ENCODE measurements around the gene EPHA8.

EPHA8 gene

DNA sequence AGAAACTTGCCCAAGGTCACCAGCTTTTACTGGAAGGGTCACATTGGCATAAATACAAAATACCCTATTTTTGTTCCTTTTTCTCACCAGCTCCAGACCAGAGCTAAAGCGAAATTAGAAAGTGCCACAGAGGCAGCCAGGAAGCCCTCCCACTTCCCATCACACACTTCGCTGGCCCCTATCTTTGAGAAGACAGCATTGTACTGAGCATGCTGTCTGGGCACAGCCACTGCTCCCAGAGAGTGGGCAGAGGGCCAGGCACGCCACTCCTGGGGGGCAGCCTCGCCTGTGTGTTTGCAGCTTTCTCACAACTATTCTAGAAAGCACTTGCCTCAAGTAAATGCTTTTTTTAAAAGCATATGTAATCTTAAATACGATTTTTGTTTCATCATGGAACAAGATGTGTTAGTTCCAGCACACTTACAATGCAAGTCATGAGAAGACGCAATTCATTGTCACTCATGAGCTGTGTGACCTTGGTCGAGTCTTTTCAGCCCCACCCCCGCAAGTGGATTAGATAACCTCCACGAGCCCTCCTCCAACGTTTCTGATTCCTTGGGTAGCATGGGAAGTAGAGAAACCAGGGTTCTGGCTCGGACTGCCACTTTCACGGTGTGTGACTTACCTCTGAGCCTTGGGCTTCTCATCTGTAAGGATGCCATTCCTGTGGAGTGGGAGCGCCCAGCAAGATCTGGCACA, 25.7 kb upstream of the EPHA8 start:
- no peak for DNase-seq

DNA sequence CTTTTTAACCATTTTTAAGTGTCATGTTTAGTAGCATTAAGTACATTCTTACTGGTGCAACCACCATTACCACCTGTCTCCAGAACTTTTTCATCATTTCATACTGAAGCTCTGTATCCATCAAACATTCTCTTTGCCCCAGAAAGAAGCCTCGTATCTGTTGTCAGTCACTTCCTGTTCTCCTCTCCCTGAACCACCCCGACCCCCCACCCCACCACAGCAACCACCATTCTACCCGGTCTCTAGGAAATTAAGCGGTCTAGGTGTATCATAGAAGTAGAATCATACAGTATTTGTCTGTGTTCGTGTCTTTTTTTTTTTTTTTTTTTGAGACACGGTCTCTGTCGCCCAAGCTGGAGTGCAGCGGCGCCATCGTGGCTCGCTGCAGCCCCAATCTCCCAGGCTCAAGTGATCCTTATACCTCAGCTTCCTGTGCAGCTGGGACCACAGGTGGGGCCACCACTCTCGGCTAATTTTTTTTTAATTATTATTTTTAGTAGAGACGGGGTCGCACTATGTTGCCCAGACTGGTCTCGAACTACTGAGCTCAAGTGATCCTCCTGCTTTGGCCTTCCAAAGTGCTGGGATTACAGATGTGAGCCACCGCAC, 23.7 kb upstream of the EPHA8 start:
- no peak for DNase-seq

DNA sequence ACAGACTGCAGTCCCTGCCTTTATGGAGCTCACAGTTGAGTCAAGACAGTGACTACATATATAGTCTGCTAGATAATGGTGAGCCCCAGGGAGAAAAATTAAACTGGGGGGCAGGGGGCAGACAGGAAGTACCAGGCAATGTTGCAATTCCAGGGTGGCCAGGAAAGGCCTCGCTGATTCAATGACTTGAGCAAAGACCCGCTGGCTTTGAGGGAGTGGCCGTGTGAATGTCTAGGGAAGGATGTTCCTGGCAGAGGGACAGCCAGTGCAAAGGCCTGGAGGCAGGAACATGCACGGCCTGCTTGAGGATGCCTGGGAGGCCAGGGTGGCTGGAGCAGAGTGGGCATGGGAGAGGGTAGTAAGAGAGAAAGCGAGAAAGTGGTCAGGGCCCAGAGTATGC, 23.0 kb upstream of the EPHA8 start:
- no peak for DNase-seq

- DNase-seq: no peak
Measured at GRCh38 chr1:22542886-22543285, 20.4 kb upstream of the EPHA8 start.

- no peak for DNase-seq
Measured at GRCh38 chr1:22543679-22544078, 19.6 kb upstream of the EPHA8 start.

DNA sequence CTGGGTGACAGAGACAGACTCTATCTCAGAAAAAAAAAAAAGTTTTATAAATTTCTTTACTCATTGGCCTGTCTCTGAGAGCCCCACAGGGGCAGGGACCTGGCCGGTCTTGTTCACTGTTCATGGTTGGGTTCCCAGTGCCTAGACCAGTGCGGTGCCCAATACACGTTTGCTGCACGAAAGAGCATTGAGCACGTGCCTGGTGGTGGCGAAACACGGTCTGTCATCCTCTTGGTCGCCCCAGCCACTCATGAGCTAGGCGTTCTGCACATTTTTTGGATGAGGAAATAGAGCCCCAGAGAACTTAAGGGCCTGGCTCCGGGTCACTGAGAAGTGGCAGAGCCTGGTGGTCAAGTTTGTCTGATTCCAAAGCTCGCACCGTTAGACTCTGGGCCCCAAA, 18.7 kb upstream of the EPHA8 start:
- no peak for DNase-seq

DNA sequence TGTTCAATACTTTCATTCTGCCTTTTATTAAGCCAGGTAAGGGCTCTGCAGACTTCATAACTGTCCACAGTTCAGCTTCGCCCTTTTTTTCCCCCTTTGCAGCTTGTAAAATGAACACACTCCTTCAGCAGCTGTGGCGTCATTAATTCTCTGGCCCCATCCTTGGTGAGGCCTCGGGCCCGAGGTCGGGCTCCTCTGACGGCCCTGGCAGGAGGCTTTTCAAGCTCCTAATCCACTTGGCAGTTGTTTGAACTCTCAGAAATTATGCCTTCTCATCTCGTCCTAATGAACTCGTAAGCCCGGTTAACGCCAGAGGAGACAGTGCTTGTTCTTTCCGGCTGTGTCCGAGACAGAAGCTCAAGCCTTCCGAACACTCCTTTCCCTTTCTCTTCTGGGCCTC, 18.1 kb upstream of the EPHA8 start:
- DNase-seq: no peak

DNA sequence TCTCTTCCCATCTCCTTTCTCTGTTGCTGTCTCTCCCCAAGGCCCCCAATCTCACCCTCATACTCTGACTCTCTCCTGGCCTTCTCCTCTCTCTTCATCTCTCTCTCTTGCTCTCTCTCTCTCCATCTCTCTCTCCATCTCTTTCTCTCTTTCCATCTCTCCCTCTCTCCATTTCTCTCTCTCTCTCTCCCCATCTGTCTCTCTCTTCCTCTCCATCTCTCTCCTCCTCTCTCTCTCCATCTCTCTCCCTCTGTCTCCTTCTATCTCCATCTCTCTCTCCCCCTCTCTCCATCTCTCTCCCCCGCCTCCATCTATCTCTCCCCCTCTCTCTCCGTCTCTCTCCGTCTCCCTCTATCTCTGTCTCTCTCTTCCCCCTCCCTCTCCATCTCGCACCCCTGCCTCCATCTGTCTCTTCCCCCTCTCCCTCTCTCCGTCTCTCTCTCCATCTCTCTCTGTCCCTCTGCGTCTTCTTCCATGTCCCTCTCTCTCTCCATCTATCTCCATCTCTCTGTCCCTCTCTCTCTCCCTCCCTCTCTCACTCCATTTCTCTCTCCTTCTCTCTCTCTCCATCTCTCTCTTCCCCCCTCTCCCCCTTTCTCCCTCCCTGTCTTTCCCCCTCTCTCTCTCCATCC, 16.0 kb upstream of the EPHA8 start:
- DNase-seq: no peak

GRCh38 chr1:22547818-22548462, 15.3 kb upstream of the EPHA8 start:
- DNase-seq: no peak

GRCh38 chr1:22550021-22550420, 13.3 kb upstream of the EPHA8 start:
- DNase-seq: no peak

- no peak for DNase-seq
Measured at GRCh38 chr1:22551591-22551990, 11.7 kb upstream of the EPHA8 start.

DNA sequence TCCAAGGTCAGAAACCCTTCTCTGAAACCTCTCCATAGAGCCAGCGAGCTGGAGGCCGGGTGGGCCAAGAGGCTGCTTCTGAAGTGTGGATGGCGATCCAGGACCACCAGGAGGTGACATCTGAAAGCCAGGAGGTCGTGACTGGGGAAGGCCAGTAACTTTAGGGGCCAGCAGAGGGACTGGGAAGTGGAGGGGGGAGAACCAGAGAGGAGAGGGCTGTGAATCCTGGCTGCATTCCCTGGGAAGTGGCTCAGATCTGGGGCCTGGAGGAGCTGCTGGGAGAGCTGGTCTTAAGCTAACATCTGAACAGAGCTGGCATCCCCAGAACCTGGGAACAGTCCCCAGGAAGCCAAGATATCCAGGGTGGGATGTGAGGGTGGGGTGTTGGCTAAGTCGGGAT, 11.3 kb upstream of the EPHA8 start:
- DNase-seq: no peak

GRCh38 chr1:22553104-22553880, 10.0 kb upstream of the EPHA8 start:
- DNase-seq: no peak

- DNase-seq: no peak
Measured at GRCh38 chr1:22553991-22554522, 9.2 kb upstream of the EPHA8 start.

- no peak for DNase-seq
Measured at GRCh38 chr1:22555371-22555656, 8.0 kb upstream of the EPHA8 start.

DNA sequence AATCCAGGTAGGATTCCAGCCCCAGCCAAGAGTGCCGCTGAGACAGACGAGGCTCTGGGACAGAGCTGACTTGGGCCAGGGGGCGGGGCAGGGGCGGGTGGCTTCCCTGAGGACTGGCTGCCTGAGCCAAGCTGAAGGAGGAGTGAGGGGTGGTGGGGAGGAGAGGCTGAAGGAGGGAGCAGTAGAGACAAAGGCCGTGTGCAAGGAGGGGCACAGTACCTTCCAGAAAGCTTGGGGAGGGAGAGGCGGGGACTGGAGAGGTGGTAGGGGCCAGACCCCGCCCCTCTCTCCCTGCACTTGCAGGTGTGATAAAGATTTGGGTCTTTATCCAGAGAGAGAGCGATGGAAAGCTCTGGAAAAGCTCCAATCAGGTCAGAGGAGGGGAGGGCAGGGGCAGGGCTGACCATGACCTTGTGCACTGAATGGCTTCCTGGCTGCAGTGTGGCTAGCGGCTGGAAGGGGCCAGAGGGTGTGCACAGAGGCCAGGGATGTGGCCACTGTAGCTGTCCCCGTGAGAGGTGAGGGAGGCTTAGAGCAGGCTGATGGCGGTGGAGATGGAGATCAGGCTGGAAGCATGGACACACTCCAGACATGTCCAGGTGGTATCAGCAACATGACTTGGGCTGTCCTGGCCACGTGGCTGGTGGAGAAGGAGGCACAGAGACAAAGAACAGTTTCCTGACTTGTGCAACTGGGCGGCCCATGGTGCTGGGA, 6.7 kb upstream of the EPHA8 start:
- DNase-seq: no peak

DNA sequence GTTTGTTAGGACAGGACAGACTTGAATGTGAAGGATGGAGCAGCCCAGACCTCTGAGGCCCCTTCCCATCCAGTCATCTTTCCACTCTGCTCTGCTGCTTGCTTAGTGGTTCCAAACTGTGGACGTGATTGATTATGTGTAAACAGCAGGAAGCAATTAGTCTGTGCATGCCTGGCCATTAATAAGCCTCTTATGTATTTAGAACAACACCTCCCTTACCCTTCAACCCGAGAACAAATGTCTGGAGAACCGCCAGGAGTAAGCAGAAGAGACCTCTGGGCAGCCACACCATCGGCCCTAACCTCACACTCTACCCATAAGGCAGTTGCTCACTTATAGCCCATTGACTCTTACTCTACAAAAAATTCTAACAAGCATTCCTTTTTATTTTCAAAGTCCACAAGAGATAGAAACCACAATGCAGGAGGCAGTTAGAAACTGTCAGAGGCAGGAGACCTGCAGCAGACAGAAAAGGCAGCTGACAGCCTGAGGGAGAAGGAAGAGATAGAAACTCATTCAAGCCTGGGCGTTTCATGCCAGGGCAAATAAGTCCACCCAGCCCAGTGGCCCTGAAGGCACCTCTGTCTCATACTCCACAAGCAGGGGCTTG, 5.8 kb upstream of the EPHA8 start:
- no peak for DNase-seq

GRCh38 chr1:22563671-22564602, 648 bp downstream of the EPHA8 start:
- DNase-seq: no peak

DNA sequence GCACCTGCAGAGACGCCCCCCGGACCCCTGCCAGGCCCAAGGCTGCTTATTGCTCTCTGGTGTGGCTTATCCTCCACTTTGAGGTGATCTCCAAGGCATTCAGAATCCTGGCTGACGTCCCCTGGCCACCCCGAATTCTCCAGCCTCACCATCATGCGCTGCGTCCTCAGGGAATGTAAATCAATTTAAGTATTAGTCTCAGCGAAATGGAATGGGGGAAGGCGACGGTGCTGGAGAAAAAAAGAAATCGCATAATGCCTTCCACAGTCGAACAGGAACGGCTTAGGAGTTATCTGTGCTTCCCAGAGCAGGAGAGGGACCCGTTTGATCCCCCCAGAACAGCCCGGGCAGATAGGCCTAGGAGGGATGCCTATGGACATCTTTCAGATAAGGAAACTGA, 2.9 kb downstream of the EPHA8 start:
- DNase-seq: no peak

DNA sequence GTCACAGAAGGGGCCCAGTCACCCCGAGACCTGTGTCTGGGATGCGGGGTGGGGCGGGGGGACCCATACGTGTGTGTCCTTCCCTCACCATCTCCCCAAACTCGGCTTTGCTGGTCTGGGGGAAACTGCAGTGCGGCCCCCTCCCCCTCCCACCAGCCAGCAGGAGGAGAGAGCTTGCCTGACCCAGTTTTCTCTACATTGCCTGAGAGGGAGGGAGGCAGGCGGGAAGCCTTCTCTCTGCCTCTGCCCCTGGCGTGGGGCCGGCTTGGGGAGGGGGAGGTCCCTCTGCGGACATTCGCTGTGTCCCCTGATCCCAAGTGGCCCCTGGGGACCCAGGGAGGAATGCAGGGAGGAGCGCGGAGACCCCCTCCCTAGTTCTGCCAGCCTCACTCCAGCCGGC, 3.9 kb downstream of the EPHA8 start:
- no peak for DNase-seq

- DNase-seq: no peak
Measured at GRCh38 chr1:22567994-22568393, 4.7 kb downstream of the EPHA8 start.
